RWPE2 (cell line): Measurements from ENCODE around the gene NTSR2.
A peak's percentile ranks its signal among the peaks of the same experiment; 100 is the strongest.

Experiments
- ATAC-seq: fragments of 200-7000 bp; cut with Tn5 transposase; 3 replicates; pipeline ENCODE4 v1.9.1; 2021; ENCODE audit warnings: low read depth
- DNase-seq: peaks from one replicate; pipeline ENCODE4 v3.0.0-alpha.2; 2020; ENCODE audit warnings: low spot score
- H3K27ac ChIP-seq: fragments of 450-650 bp; 2 replicates; pipeline ENCODE4 v1.5.1; 2017; ENCODE audit warnings: mild to moderate bottlenecking; ENCODE audit not compliant: poor library complexity, severe bottlenecking
- H3K27me3 ChIP-seq: fragments of 250-450 bp; sonication (Bioruptor Pico); 2 replicates; pipeline ENCODE4 v1.5.1; 2021; ENCODE audit warnings: mild to moderate bottlenecking, moderate library complexity; ENCODE audit not compliant: insufficient read depth, poor library complexity, severe bottlenecking
- H3K36me3 ChIP-seq: fragments of 250-450 bp; sonication (Bioruptor Pico); 2 replicates; pipeline ENCODE4 v1.5.1; 2020; ENCODE audit warnings: low read depth, mild to moderate bottlenecking, moderate library complexity
- H3K4me1 ChIP-seq: fragments of 250-450 bp; sonication (Bioruptor Pico); 2 replicates; pipeline ENCODE4 v1.5.1; 2021; ENCODE audit warnings: mild to moderate bottlenecking, moderate library complexity; ENCODE audit not compliant: insufficient read depth, poor library complexity, severe bottlenecking
- H3K4me3 ChIP-seq: fragments of 250-450 bp; sonication (Bioruptor Pico); 2 replicates; pipeline ENCODE4 v1.5.1; 2021; ENCODE audit warnings: mild to moderate bottlenecking, moderate library complexity; ENCODE audit not compliant: severe bottlenecking
- H3K9me3 ChIP-seq: fragments of 250-450 bp; sonication (Bioruptor Pico); 2 replicates; pipeline ENCODE4 v1.5.1; 2021; ENCODE audit warnings: mild to moderate bottlenecking, moderate library complexity; ENCODE audit not compliant: severe bottlenecking
- CTCF ChIP-seq: fragments of 450-650 bp; IDR thresholded peaks from one replicate; pipeline ENCODE4 v1.5.1; 2017; ENCODE audit warnings: mild to moderate bottlenecking, moderate library complexity; ENCODE audit not compliant: poor library complexity, severe bottlenecking

The NTSR2 gene

GRCh38 chr2:11711354-11711716 lies 41.3 kb upstream of the NTSR2 start:
- no peak for TF ChIP-seq CTCF
- ATAC-seq: no peak
- peaks cover 4% of the 10 kb centered on the region for H3K4me1 ChIP-seq

GRCh38 chr2:11710632-11711353 lies 40.8 kb upstream of the NTSR2 start:
- Histone ChIP-seq H3K36me3 (no peaks in the 10 kb centered on the region), H3K4me1 (peaks cover 4% of the 10 kb centered on the region), H3K4me3 (no peak overlapping the region), H3K27ac (no peak overlapping the region), H3K9me3 (no peaks in the 10 kb centered on the region), H3K27me3 (no peaks in the 10 kb centered on the region)
- DNase-seq: no peak
- TF ChIP-seq CTCF: no peak
- ATAC-seq: no peak

More at GRCh38 chr2:11711354-11711716, 41.3 kb upstream of the NTSR2 start:
- Histone ChIP-seq H3K9me3 (no peaks in the 10 kb centered on the region), H3K4me3 (no peak overlapping the region), H3K27me3 (no peaks in the 10 kb centered on the region), H3K27ac (no peak overlapping the region), H3K36me3 (no peaks in the 10 kb centered on the region)
- no peak for DNase-seq

GRCh38 chr2:11710210-11710609 lies 40.2 kb upstream of the NTSR2 start:
- no peaks in the 10 kb centered on the region for H3K27me3 ChIP-seq
- no peak overlapping the region for H3K4me3 ChIP-seq
- H3K27ac ChIP-seq: no peak overlapping the region
- TF ChIP-seq CTCF: no peak
- H3K9me3 ChIP-seq: no peaks in the 10 kb centered on the region
- DNase-seq (no peak), ATAC-seq (peak; percentile 99)
- peaks cover 4% of the 10 kb centered on the region for H3K4me1 ChIP-seq
- no peaks in the 10 kb centered on the region for H3K36me3 ChIP-seq

DNA sequence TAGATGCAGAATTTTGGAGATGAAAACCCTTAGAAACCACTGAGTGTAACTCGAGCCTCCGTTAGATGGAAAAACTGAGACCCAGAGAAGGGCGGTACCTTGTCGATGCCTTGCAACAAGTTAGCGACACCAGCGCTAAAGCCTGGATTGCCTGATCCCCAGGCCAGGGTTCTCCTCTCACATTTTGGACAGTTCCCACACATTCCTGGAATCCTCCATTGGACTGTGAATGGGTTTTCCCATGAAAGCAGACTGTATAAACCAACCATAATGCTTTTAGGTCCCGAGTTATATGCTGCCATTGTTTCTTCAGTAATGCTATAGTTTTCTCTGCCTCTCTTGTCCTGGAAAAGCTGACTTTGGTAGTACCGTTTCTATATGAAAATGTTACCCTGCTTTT lies 39.3 kb upstream of the NTSR2 start:
- TF ChIP-seq CTCF: no peak
- no peak overlapping the region for H3K4me3 ChIP-seq
- DNase-seq: no peak
- H3K27ac ChIP-seq: no peak overlapping the region
- H3K4me1 ChIP-seq: peaks cover 4% of the 10 kb centered on the region
- H3K36me3 ChIP-seq: no peaks in the 10 kb centered on the region
- H3K27me3 ChIP-seq: no peaks in the 10 kb centered on the region
- ATAC-seq: no peak
- H3K9me3 ChIP-seq: no peaks in the 10 kb centered on the region

- ATAC-seq (no peak), DNase-seq (no peak)
- Histone ChIP-seq H3K4me1 (peaks cover 4% of the 10 kb centered on the region), H3K4me3 (no peak overlapping the region), H3K27ac (no peak overlapping the region), H3K36me3 (no peaks in the 10 kb centered on the region), H3K9me3 (no peaks in the 10 kb centered on the region), H3K27me3 (no peaks in the 10 kb centered on the region)
- no peak for TF ChIP-seq CTCF
Observed at GRCh38 chr2:11708106-11708505, 38.1 kb upstream of the NTSR2 start.
